Smooth muscle cell of the brain vasculature (primary cell): ENCODE measurements around the gene SPART.
"Not testable (repeated sequence)": the region's sequence is repeated elsewhere in the genome, so short reads cannot be mapped to it uniquely, and the experiment has no call there.

ENCODE experiments used
- DNase-seq: peaks from one replicate; pipeline ENCODE4 v3.0.0-alpha.2; 2012; ENCODE audit warnings: low read depth, low spot score

Gene SPART

GRCh38 chr13:36319793-36320192 lies 26.4 kb downstream of the SPART start:
- not testable (repeated sequence) for DNase-seq

DNA sequence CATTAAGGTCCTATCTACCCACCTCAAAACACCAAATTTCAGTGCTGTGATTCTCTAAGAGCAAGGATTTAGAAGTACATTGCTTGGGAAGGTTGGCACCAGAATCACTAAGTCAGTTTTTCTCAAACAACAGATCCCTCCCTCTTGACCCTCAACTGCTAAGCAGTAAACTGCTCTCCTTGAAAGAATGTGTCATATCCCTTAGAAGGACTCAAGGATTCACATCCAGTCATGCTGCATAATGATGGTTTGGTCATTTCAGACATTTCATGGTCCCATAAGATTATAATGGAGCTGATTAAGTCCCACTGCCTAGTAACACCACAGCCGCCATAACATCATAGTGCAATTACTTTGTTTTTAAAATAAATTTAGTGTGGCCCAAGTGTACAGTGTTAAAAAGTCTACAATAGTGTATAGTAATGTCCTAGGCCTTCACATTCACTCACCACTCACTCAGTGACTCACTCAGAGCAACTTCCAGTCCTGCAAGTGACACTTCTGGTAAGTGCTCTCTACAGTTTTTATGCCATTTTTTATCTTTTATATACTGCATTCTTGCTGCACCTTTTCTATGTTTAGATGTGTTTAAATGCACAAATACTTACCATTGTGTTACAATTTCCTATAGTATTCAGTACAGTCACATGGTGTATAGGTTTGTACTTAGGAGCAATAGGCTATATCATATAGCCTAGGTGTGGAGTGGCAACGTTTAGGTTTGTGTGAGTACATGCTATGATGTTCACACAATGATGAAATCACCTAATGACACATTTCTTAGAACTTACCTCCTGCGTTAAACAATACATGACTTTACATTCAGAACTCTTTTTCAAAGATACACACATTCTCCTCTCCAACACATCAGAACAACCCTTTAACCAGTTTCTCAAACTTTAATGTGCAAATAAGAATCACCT lies 32.9 kb downstream of the SPART start:
- no peak for DNase-seq

- no peak for DNase-seq
Measured at GRCh38 chr13:36310417-36311108, 35.6 kb downstream of the SPART start.

DNA sequence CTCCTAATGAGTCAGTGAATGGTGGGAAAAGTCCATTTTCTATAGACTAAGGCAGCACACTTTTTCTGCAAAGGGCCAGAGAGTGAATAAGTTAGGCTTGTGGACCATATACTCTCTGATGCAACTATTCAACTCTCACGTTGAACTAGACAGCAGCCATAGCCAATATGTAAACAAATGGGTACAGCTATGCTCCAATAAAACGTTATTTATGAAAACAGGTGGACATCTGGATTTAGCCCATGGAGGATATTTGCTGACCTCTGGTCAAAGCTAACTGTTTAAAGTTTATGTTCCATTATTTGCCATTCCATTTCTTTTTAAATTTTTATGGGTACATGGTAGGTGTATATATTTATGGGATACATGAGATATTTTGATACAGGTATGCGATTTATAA lies 43.9 kb downstream of the SPART start:
- no peak for DNase-seq

DNA sequence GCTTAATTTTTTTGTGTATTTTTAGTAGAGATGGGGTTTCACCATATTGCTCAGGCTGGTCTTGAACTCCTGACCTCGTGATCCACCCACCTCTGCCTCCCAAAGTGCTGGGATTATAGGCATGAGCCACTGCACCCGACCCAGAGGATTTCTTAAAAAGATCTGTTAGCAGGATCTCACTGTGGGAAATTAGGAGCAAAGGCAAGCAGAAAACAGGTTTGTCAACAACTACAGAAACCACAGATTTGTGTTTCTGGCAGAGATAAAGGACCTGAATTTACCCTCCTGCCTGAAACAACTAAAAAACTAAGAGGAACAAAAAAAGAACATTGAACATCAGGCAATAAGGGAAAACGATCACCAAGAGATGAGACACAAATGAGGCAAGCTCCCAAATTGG lies 46.7 kb downstream of the SPART start:
- DNase-seq, result not testable (repeated sequence)

GRCh38 chr13:36298535-36299068 lies 47.6 kb downstream of the SPART start:
- DNase-seq, result no peak

DNA sequence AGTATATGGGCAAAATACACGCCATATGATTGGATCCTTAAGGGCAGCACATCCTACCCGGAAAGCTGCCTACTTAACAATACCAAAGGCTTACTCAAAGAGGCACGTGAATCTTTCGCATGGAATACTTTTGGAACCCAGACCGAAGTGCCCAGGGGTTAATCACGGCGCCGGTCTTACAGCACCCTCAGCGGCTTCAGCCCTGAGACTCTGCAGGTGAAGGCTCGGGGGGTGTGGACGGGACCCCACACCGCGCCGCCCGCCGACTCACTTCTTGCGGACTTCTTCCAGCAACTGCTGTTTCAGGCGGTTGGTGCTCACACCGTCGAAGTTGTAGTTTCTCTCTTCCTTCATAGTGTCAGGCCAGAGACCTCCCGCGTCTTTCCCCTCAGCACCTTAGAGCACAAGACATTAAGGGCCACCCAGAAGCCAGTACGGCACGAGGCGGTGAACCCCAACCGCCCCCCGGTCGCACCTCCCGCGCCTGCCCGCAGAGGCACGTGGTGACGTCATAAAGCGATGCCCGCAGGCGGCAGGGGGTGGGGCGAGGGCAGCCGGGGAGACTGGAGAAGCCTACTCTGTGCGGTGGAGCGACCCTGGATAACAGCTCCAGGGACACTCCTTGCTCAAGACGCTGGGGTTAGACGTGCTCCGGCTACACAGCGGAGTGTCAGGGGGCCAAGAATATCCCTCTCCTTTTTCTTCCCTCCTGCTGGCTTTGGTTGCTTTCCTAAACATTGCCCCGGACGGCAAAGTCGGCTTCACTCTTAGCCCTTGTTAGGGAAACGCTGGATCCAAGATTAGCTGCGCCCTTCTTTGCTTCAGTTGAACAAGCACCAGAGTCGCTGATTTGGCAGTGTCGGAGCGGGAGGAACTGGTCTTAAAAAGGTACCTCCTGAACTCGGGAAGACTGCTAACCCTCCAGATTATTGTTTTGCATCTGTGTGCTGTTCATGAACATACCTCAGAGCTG lies 48.5 kb downstream of the SPART start, which contains the start of gene CCDC169:
TSS of gene CCDC169 (minus strand) at position 449 of the 973 bp plus-strand sequence. CDS start at position 354, 95 bp downstream.
- DNase-seq, result no peak

- DNase-seq, result no peak
Measured at GRCh38 chr13:36294096-36294495, 52.1 kb downstream of the SPART start.

DNA sequence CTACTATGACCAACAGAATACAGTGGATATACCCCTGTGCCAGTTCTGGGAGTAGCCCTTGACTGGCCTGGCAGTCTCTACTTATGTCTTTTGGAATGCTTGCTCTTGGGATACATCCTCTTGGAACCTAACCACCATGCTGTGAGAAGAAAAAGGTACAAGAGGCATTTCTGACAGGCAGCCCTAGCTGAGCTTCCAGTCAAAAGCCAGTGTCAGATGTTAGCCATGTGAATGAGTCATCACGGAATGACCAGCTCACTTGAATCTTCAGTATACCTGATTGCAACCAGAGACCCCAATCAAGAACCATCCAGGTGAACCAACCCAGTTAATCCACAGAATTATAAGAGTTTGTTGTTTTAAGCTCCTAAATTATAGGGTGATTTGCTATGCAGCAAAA lies 52.7 kb downstream of the SPART start:
- DNase-seq, result no peak

GRCh38 chr13:36288794-36289391 lies 57.3 kb downstream of the SPART start:
- DNase-seq, result no peak

DNA sequence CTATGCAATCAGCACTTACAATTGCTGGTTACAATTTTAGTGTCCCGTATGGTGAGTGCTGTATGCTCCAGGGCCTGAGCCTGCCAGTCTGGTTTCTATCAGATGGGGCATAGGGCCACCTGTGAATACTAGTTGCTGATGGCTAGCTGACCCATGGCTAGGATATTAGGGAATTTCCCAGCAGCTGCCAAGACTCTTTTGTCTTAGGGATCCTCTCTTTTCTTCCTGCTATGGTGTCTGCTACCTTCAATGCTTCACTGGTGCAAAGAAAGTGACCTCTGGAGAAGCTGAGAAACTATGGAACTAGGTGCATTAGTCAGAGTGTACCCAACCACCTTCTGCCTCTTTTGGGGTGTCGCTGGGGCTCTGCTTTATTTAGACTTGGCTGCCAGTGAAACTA lies 60.2 kb downstream of the SPART start:
- DNase-seq, result no peak

GRCh38 chr13:36282821-36283432 lies 63.3 kb downstream of the SPART start:
- no peak for DNase-seq

- peak; percentile 59 for DNase-seq
Measured at GRCh38 chr13:36275190-36276002, 70.8 kb downstream of the SPART start.

- no peak for DNase-seq
Measured at GRCh38 chr13:36273431-36273830, 72.8 kb downstream of the SPART start.

- DNase-seq, result no peak
Measured at GRCh38 chr13:36261976-36262375, 84.2 kb downstream of the SPART start.

DNA sequence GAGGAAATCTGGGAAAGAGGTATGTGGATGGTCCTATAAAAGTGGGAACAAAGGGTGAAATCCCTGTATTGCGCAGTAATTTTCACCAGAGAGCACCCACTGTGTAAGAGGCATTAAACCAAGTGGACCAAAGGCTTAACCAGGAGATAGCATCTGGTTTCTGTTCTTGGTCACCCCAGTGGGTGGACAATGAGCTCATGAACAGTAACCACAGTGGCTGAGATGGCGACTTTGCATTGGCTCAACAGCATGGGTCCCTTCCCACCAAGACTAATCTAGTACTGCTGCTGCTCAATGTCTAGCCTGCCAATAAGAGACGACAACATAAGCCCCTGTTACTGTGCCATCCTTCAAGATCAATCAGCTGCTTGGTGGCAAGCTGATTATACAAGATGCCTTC lies 85.2 kb downstream of the SPART start:
- DNase-seq, result no peak

DNA sequence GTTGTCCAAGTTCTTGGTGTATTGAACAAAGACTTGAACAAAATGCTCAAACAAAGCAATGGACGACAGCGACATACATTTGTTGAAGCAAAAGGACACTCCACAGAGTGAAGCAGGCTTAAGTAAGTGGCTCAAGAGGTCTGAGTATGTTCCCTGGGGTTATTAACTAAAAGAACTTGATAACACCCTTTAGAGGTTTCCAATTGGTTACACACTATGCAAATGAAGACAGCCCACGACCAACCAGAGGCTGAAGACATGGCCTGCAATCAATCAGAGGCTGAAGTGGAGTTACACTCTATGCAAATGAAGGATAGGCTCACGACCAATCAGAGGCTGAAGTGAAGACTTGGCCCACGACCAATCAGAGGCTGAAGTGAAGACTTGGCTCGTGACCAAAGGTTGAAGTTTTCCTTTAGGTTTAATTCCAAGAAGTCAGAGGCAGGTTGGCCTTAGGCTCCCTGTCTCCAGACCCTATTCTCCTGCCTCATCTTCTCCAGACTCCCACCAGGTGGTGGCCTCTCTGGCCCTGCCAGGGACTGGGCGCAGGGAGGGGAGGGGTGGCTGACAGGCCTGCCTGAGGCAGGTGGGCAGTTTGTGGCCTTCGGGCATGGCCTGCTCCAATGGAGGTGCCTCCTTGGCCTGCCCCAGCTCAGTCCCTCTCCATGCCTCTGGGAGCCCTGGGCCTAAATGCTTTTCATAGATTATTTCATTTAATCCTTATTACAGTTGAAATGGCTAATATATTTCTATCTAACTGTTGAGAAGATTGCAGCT lies 86.6 kb downstream of the SPART start:
- no peak for DNase-seq

GRCh38 chr13:36258831-36259230 lies 87.4 kb downstream of the SPART start:
- no peak for DNase-seq
